GM12878 (cell line): ENCODE data around the gene PLPP1. TPM values are rescaled to one million over a fixed set of nuclear protein-coding genes. Genes with fewer than 3 reads are reported as not detected.

Experiments used
- ATAC-seq: fragments of 200-7000 bp; cut with Tn5 transposase; 3 replicates; pipeline ENCODE4 v1.9.1; 2020; ENCODE audit warnings: mild to moderate bottlenecking, moderate library complexity
- BruUV-seq: library from RNA; stranded (reverse); fragments of 400-500 nt; replicated peaks from 2 replicates; lab custom pipeline; 2021; lab: Mats Ljungman, UMichigan
- CTCF ChIA-PET: fragments of 300-600 bp; sonication (Branson Sonifier 250); formaldehyde crosslinking; extraction: SDS; loops from one replicate; lab custom pipeline; 2021; ENCODE audit warnings: inconsistent platforms; lab: Yijun Ruan, JAX
- POLR2A ChIA-PET: fragments of 350-600 bp; formaldehyde crosslinking; extraction: SDS; loops from one replicate; lab custom pipeline; 2021; ENCODE audit warnings: inconsistent platforms; lab: Charles Lee
- RAD21 ChIA-PET: fragments of 300-600 bp; sonication (Branson Sonifier 250); formaldehyde crosslinking; loops from one replicate; lab custom pipeline; 2023; ENCODE audit warnings: antibody characterized with exemption; ENCODE audit not compliant: unreplicated experiment; lab: Charles Lee
- SMC1A ChIA-PET: fragments of 300-600 bp; sonication (Branson Sonifier 250); formaldehyde crosslinking; loops from one replicate; lab custom pipeline; 2023; ENCODE audit not compliant: unreplicated experiment, uncharacterized antibody; lab: Charles Lee
- DNase-seq: peaks from one replicate; pipeline ENCODE4 v3.0.0-alpha.2; 2011; ENCODE audit warnings: low read depth, low spot score
- FAIRE-seq: peaks from 3 replicates; lab custom pipeline; 2011; peaks lifted over from hg19 to GRCh38; lab: Jason Lieb, UNC
- H2AFZ ChIP-seq: 2 replicates; pipeline ENCODE4 v1.6.0; 2011; ENCODE audit warnings: low read depth, low read length, control low read depth; ENCODE audit not compliant: control insufficient read depth
- H3K27ac ChIP-seq: 2 replicates; pipeline ENCODE4 v1.5.1; 2011; ENCODE audit warnings: control low read depth; ENCODE audit not compliant: control insufficient read depth, insufficient read depth
- H3K27me3 ChIP-seq, 2 experiments: replicated peaks in 1 of 2; 2 replicates each; pipeline versions ENCODE4 v1.6.0 to v1.6.1; 2011; ENCODE audit warnings: low read length in 1 of 2; ENCODE audit not compliant: control insufficient read depth in 2 of 2, insufficient read depth in 2 of 2
- H3K36me3 ChIP-seq, 2 experiments: 2 replicates each; pipeline ENCODE4 v1.5.1; 2011; ENCODE audit warnings: low read length in 1 of 2; ENCODE audit not compliant: control insufficient read depth in 2 of 2, insufficient read depth in 2 of 2
- H3K4me1 ChIP-seq: 2 replicates; pipeline ENCODE4 v1.6.1; 2011; ENCODE audit warnings: mild to moderate bottlenecking, low read length, moderate library complexity, mixed read lengths; ENCODE audit not compliant: control insufficient read depth, insufficient read depth
- H3K4me2 ChIP-seq: 2 replicates; pipeline ENCODE4 v1.6.0; 2011; ENCODE audit warnings: control low read depth; ENCODE audit not compliant: control insufficient read depth, insufficient read depth
- H3K4me3 ChIP-seq: fragments of 200-600 bp; sonication (generic); 2 replicates; pipeline ENCODE4 v1.5.1; 2016
- H3K79me2 ChIP-seq: 2 replicates; pipeline ENCODE4 v1.6.0; 2011; ENCODE audit warnings: low read length; ENCODE audit not compliant: control insufficient read depth, insufficient read depth
- H3K9ac ChIP-seq: 2 replicates; pipeline ENCODE4 v1.8.0; 2011; ENCODE audit warnings: low read length, control low read depth, mixed read lengths; ENCODE audit not compliant: control insufficient read depth, insufficient read depth
- H3K9me3 ChIP-seq: replicated peaks from 3 replicates; pipeline ENCODE4 v1.5.1; 2011; ENCODE audit warnings: mild to moderate bottlenecking, low read length; ENCODE audit not compliant: control insufficient read depth, insufficient read depth
- H4K20me1 ChIP-seq: 2 replicates; pipeline ENCODE4 v1.6.0; 2011; ENCODE audit not compliant: control insufficient read depth, insufficient read depth
- ASH2L ChIP-seq: fragments of 300-600, 200-600 bp; sonication (generic); IDR thresholded peaks from 2 replicates; pipeline ENCODE4 v1.6.1; 2017; ENCODE audit warnings: low read depth, mild to moderate bottlenecking, borderline replicate concordance
- CBFB ChIP-seq: IDR thresholded peaks from 2 replicates; pipeline ENCODE4 v1.6.1; 2016; ENCODE audit warnings: antibody characterized with exemption, low read depth
- FOXM1 ChIP-seq: IDR thresholded peaks from 2 replicates; pipeline ENCODE4 v1.6.1; 2012; ENCODE audit warnings: low read depth, mild to moderate bottlenecking, inconsistent platforms, low read length, moderate library complexity
- IRF4 ChIP-seq: IDR thresholded peaks from 2 replicates; pipeline ENCODE4 v1.6.1; 2011; ENCODE audit warnings: low read depth, low read length
- KAT2A ChIP-seq: conservative IDR thresholded peaks from 2 replicates; pipeline ENCODE4 v1.6.1; 2011; ENCODE audit warnings: low read depth, low read length; ENCODE audit not compliant: control insufficient read depth
- MEF2A ChIP-seq: IDR thresholded peaks from 2 replicates; pipeline ENCODE4 v1.6.1; 2011; ENCODE audit warnings: low read depth, mild to moderate bottlenecking, low read length, moderate library complexity; ENCODE audit not compliant: insufficient read depth
- RAD51 ChIP-seq: fragments of 450-650 bp; IDR thresholded peaks from 2 replicates; pipeline ENCODE4 v1.6.1; 2016; ENCODE audit warnings: moderate library complexity, mild to moderate bottlenecking, inconsistent platforms
- RUNX3 ChIP-seq: IDR thresholded peaks from 2 replicates; pipeline ENCODE4 v1.6.1; 2012; ENCODE audit warnings: low read length, inconsistent platforms
- SRF ChIP-seq, 2 experiments: IDR thresholded peaks; 2 replicates each; pipeline ENCODE4 v1.6.1; 2011; ENCODE audit warnings: low read depth in 2 of 2, low read length in 2 of 2, mild to moderate bottlenecking in 1 of 2, moderate library complexity in 1 of 2
- TAF1 ChIP-seq: IDR thresholded peaks from 2 replicates; pipeline ENCODE4 v1.6.1; 2011; ENCODE audit warnings: mild to moderate bottlenecking, low read depth, low read length, borderline replicate concordance
- whole genome bisulfite sequencing: methylation state at CpG from one replicate; pipeline ENCODE4 v1.1.6; 2016; ENCODE audit warnings: low lambda C conversion rate; ENCODE audit not compliant: insufficient replicate concordance, insufficient coverage; ENCODE audit errors: missing lambda C conversion rate; 5-methylcytosine and 5-hydroxymethylcytosine counted together
- in situ Hi-C: fragments of 300-500 bp; cut with MboI; formaldehyde crosslinking; loops from 9 replicates; pipeline ENCODE4 v1.14.3; 2018; ENCODE audit warnings: mixed read lengths
- intact Hi-C: fragments of 100-400 bp; cut with micrococcal nuclease; formaldehyde crosslinking; loops from one replicate; pipeline ENCODE4 v1.14.2; 2022; ENCODE audit not compliant: unreplicated experiment
- polyA plus RNA-seq, 11 experiments: library from polyadenylated mRNA; depleted of rRNA in 4 of 11; unstranded in 6 of 11; stranded (reverse) in 5 of 11; fragments of >200 nt; fragmentation: Nextera tagmentation in 4 of 11; fragmentation: Illumina TruSeq in 1 of 11; extraction: Ambion mirVana in 4 of 11; extraction: Trizol in 1 of 11; gene quantifications; 1 replicate in 1 of 11; 2 replicates in 10 of 11; pipeline versions ENCODE4 v1.2.1 to v1.2.3, GENCODE V29; 2011 to 2016; ENCODE audit warnings: inconsistent platforms in 2 of 11, missing spikeins in 2 of 11, low read depth in 1 of 11
- total RNA-seq, 4 experiments: library from RNA; depleted of rRNA in 3 of 4; stranded (reverse); fragments of >200 nt in 3 of 4; fragmentation: Illumina TruSeq in 1 of 4; extraction: Trizol in 1 of 4; gene quantifications; 2 replicates each; pipeline versions ENCODE4 v1.2.1 to v1.2.3, GENCODE V29; 2013 to 2021
- TF ChIP-seq, protein P1 (sequence below): IDR thresholded peaks from 2 replicates; pipeline ENCODE4 v1.6.1; 2012; ENCODE audit warnings: low read depth, low read length, improper control_type of control experiment
- TF ChIP-seq, protein P2 (sequence below): fragments of 450-650 bp; IDR thresholded peaks from 2 replicates; pipeline ENCODE4 v1.6.1; 2016; ENCODE audit warnings: mild to moderate bottlenecking, moderate library complexity, borderline replicate concordance
- TF ChIP-seq, protein P3 (sequence below): fragments of 450-650 bp; IDR thresholded peaks from 2 replicates; pipeline ENCODE4 v1.6.1; 2017; ENCODE audit warnings: mild to moderate bottlenecking
- TF ChIP-seq, protein P4 (sequence below): IDR thresholded peaks from 2 replicates; pipeline ENCODE4 v1.6.1; 2012; ENCODE audit warnings: mild to moderate bottlenecking, low read depth, low read length

PLPP1 gene
- total and polyA plus RNA-seq, 10 of the 15 experiments (the other 5 are each of a cell fraction or from before 2014, with no cell fraction given) = 3.0 to 11.3 (median 8.1) TPM

DNA sequence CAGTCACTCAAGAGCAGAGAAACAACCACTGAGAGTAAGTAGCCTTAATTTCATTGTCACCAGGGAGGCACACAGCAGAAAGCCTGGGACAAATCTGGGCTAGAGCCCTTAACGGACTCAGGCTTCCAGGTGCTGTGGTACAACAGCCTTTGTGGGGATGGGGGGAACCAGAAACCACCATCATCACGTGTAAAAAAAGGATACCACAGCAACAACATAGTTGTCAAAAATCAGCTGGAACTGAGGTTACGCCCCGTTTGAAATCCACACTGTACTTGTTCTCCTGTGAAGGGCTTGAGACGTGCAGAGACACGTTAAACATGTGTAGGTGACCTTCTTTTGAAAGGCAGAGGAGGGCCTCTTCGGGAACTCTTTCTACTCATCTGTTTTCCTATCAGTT lies 16.6 kb upstream of the PLPP1 start (continued):
- TF ChIP-seq, protein P1, sequence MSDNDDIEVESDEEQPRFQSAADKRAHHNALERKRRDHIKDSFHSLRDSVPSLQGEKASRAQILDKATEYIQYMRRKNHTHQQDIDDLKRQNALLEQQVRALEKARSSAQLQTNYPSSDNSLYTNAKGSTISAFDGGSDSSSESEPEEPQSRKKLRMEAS = no peak
- no peak for TF ChIP-seq KAT2A
- TF ChIP-seq, all 136 proteins: peak for 0

DNA sequence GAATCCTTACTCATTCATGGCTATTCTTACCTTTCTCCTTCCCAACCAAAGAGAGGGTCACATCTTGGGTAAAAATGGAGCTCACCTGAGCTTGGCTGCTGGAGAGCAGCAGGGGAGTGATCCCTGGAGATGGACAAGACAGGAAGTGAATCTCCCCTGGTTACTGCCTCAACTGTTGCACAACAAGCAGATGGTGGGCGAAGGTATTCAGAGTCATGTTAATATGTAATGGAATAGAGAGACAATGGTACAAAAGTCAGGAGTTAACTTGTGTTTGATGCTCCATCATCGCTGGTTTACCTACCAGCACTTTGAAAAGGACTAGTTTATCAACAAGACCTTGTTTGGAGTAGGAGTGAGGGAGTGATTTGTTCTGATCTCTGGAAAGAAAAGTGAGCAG lies 13.0 kb upstream of the PLPP1 start:
- H3K4me2 ChIP-seq = no peak overlapping the region
- 49% methylated on average over 2 of the region's 2 CpGs for WGBS
- CTCF ChIA-PET = no interaction called here
- TF ChIP-seq RUNX3 (no peak), TAF1 (no peak), RAD51 (no peak), IRF4 (no peak), MEF2A (no peak), SRF (IDR thresholded peaks at IDR 0.05; ENCODE audit: low read depth in 2 of 2, low read length in 2 of 2) (no peak), ASH2L (no peak), CBFB (no peak), FOXM1 (no peak)
- TF ChIP-seq, protein P2, sequence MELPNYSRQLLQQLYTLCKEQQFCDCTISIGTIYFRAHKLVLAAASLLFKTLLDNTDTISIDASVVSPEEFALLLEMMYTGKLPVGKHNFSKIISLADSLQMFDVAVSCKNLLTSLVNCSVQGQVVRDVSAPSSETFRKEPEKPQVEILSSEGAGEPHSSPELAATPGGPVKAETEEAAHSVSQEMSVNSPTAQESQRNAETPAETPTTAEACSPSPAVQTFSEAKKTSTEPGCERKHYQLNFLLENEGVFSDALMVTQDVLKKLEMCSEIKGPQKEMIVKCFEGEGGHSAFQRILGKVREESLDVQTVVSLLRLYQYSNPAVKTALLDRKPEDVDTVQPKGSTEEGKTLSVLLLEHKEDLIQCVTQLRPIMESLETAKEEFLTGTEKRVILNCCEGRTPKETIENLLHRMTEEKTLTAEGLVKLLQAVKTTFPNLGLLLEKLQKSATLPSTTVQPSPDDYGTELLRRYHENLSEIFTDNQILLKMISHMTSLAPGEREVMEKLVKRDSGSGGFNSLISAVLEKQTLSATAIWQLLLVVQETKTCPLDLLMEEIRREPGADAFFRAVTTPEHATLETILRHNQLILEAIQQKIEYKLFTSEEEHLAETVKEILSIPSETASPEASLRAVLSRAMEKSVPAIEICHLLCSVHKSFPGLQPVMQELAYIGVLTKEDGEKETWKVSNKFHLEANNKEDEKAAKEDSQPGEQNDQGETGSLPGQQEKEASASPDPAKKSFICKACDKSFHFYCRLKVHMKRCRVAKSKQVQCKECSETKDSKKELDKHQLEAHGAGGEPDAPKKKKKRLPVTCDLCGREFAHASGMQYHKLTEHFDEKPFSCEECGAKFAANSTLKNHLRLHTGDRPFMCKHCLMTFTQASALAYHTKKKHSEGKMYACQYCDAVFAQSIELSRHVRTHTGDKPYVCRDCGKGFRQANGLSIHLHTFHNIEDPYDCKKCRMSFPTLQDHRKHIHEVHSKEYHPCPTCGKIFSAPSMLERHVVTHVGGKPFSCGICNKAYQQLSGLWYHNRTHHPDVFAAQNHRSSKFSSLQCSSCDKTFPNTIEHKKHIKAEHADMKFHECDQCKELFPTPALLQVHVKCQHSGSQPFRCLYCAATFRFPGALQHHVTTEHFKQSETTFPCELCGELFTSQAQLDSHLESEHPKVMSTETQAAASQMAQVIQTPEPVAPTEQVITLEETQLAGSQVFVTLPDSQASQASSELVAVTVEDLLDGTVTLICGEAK = no peak
- TF ChIP-seq, protein P3, sequence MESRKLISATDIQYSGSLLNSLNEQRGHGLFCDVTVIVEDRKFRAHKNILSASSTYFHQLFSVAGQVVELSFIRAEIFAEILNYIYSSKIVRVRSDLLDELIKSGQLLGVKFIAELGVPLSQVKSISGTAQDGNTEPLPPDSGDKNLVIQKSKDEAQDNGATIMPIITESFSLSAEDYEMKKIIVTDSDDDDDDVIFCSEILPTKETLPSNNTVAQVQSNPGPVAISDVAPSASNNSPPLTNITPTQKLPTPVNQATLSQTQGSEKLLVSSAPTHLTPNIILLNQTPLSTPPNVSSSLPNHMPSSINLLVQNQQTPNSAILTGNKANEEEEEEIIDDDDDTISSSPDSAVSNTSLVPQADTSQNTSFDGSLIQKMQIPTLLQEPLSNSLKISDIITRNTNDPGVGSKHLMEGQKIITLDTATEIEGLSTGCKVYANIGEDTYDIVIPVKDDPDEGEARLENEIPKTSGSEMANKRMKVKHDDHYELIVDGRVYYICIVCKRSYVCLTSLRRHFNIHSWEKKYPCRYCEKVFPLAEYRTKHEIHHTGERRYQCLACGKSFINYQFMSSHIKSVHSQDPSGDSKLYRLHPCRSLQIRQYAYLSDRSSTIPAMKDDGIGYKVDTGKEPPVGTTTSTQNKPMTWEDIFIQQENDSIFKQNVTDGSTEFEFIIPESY = no peak
- TF ChIP-seq, protein P4, sequence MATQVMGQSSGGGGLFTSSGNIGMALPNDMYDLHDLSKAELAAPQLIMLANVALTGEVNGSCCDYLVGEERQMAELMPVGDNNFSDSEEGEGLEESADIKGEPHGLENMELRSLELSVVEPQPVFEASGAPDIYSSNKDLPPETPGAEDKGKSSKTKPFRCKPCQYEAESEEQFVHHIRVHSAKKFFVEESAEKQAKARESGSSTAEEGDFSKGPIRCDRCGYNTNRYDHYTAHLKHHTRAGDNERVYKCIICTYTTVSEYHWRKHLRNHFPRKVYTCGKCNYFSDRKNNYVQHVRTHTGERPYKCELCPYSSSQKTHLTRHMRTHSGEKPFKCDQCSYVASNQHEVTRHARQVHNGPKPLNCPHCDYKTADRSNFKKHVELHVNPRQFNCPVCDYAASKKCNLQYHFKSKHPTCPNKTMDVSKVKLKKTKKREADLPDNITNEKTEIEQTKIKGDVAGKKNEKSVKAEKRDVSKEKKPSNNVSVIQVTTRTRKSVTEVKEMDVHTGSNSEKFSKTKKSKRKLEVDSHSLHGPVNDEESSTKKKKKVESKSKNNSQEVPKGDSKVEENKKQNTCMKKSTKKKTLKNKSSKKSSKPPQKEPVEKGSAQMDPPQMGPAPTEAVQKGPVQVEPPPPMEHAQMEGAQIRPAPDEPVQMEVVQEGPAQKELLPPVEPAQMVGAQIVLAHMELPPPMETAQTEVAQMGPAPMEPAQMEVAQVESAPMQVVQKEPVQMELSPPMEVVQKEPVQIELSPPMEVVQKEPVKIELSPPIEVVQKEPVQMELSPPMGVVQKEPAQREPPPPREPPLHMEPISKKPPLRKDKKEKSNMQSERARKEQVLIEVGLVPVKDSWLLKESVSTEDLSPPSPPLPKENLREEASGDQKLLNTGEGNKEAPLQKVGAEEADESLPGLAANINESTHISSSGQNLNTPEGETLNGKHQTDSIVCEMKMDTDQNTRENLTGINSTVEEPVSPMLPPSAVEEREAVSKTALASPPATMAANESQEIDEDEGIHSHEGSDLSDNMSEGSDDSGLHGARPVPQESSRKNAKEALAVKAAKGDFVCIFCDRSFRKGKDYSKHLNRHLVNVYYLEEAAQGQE = no peak

More for the DNA sequence above, 13.0 kb upstream of the PLPP1 start:
- DNase-seq = no peak
- no peak for ATAC-seq
- no peaks in the 10 kb centered on the region for H3K79me2 ChIP-seq
- intact Hi-C loops = no loop called here
- no peak for FAIRE-seq
- no peaks in the 10 kb centered on the region for H3K9me3 ChIP-seq
- no peak overlapping the region for H2AFZ ChIP-seq
- no peak overlapping the region for H3K27ac ChIP-seq
- no peaks in the 10 kb centered on the region for H3K27me3 ChIP-seq
- H3K4me1 ChIP-seq = no peaks in the 10 kb centered on the region
- no peak overlapping the region for H3K9ac ChIP-seq
- ChIA-PET POLR2A (no interaction called here), RAD21 (interaction anchor here (0.6 kb wide), 1 partner anchor 1952 kb away, joined by 5 read pairs; no protein-coding TSS in a partner anchor), SMC1A (interaction anchor here (1.1 to 1.7 kb wide), 3 partner anchors 10 to 45 kb away, joined by 4 to 6 read pairs (median 5); no protein-coding TSS in a partner anchor)
- H4K20me1 ChIP-seq = no peaks in the 10 kb centered on the region
- no peak overlapping the region for H3K4me3 ChIP-seq
- in situ Hi-C loops = no loop called here
- H3K36me3 ChIP-seq = no peaks in the 10 kb centered on the region
- BruUV-seq = no TSS peak
